Activated CD4-positive, alpha-beta T cell treated with anti-CD3 and anti-CD28 coated beads, Interleukin-2, amount 50 U/mL, for 48 hours (primary cell): ENCODE measurements around the gene DUSP8.
A peak's percentile ranks its signal among the peaks of the same experiment; 100 is the strongest.

Experiments used
- DNase-seq, 2 experiments: peaks; one replicate each; pipeline ENCODE4 v3.0.0-alpha.2; 2020

The DUSP8 gene

DNA sequence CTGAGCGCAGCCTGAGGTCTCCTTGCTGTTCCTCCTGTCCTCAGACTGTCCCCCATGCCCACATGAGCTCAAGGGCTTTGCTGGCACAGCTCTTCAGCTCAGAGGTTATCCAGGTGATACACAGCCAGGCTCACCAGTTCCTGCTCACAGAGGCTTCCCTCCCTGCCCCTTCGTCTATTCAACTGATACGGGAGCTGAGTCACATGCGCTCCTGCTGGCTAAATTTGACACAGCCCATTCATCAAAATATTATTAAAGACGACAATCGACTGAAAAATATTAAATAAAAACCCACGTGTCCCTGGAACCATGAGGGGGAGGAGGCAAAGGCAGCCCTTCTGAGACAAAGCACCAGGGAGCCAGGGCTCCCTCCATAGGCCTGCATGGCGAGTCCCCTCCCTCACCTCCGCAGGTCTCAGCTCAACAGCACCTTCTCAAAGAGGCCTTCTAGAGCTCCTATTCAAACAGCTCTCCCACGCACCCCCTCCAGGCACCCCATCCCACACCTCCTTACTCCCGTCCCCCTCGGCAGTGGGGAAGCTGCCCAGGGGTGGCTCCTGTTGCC lies 40.5 kb downstream of the DUSP8 start:
- DNase-seq = no peak

- no peak for DNase-seq
These were observed 41.2 kb downstream of the DUSP8 start for GRCh38 chr11:1530686-1531448.

DNA sequence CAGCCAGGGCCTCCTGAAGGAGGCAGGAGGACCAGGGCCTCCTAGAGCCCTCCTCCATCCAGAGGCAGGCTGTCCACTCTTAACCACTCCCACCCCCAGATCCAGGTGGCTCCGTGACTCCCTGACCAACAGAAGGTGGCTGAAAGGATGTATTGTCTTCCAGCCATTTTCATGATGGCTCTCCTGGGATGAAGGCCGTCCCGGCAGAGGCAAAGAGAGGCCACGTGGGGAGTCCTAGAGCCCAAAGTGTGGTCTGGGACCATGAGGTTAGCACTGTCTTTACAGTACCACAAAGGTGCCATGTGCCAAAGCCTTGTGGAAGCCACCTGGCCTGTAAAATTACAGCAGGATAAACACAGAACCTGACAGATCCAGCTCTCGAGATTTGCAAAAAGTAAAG lies 42.3 kb downstream of the DUSP8 start:
- no peak for DNase-seq

DNA sequence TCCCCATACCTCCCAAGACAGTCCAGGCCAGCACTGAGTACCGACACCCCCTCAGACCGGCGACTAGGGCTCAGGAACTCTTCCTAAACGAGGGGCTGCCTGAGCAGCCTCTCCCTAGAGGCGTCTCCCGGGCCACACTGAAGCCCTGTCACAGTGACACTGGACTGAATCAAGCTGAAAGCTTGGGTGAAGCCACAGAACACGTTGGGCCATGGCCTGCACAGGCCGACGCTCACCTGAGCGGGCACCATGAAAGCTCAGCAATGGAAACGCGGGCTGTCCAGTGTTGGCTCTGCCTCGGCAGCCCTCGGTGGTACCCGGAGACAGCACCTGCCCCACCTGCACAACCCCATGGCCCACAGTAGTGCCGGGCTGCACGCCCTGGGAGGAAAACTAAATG lies 42.8 kb downstream of the DUSP8 start:
- no peak for DNase-seq

- DNase-seq = no peak
These were observed 43.4 kb downstream of the DUSP8 start for GRCh38 chr11:1528710-1529109.

GRCh38 chr11:1526785-1527184 lies 45.3 kb downstream of the DUSP8 start:
- no peak for DNase-seq

- DNase-seq = no peak
These were observed 48.3 kb downstream of the DUSP8 start for GRCh38 chr11:1523779-1524178.

DNA sequence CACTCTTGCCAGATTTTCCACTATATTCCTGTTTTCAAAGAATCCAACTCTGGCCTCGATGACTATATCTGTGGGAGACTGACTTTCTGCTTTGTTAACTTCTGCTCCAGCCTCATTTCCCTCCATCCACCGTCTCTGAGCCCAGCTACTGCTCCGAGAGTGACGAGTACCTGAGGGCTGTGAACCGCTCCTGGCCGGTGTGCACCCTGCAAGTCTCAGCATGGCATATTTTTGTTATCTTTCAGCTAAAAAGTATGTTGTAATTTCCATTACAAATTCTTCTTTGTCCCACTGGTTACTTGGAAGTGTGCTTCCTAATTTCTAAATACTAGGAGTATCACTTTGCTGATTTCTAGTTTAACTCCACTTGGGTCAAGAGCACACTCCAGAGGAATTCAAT lies 49.0 kb downstream of the DUSP8 start:
- no peak for DNase-seq

- no peak for DNase-seq
These were observed 50.0 kb downstream of the DUSP8 start for GRCh38 chr11:1522081-1522424.

GRCh38 chr11:1521382-1522080 lies 50.5 kb downstream of the DUSP8 start:
- DNase-seq = no peak

DNA sequence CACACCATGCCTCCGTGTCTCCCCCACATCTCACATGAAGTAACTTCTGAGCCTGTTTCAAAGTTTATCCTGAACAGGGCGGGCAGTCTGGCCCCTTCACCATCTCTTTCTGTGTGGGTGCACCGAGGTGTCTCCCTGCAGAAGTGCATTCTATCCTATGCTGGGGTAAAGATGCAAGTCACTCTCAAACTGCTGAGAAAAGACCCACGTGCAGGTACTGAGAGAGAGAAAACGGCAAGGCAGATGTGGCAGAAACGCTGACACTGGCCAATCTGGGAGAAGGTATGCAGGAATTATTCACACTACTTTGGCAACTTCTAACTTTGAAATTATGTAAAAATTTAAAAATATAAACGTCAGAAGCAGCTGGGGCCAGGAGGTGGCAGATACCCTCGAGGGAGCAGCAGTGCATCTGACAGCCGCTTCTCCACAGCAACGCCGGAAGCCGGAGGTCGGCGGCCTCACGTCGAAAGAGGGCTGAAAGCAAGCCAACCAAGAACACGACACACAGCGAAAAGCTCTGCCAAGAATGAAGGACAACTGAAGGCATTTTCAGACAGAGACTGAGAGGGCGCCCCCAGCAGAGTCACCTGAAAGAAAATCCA lies 51.3 kb downstream of the DUSP8 start:
- no peak for DNase-seq

DNA sequence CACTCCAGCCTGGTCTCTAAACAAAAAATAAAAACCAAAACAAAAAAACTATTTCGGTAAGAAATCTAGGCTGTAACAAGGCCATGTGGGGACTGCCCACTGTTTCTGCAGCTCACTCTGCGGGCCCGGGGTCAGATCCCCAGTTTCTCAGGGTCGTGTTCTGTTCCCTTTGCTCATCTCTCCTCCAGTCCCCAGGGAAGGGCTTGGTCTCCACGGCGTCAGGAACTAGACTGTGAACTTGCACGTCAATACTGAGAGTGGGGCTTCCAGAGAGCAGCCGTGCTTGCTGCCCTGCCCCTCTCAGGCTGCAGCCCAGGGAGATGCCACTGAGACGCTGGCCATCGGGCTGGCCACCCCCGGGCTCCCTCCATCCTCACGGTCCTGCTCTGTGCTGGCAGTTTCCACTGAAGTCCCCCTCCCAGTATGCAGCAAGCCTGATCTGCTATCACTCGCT lies 51.8 kb downstream of the DUSP8 start:
- no peak for DNase-seq

DNA sequence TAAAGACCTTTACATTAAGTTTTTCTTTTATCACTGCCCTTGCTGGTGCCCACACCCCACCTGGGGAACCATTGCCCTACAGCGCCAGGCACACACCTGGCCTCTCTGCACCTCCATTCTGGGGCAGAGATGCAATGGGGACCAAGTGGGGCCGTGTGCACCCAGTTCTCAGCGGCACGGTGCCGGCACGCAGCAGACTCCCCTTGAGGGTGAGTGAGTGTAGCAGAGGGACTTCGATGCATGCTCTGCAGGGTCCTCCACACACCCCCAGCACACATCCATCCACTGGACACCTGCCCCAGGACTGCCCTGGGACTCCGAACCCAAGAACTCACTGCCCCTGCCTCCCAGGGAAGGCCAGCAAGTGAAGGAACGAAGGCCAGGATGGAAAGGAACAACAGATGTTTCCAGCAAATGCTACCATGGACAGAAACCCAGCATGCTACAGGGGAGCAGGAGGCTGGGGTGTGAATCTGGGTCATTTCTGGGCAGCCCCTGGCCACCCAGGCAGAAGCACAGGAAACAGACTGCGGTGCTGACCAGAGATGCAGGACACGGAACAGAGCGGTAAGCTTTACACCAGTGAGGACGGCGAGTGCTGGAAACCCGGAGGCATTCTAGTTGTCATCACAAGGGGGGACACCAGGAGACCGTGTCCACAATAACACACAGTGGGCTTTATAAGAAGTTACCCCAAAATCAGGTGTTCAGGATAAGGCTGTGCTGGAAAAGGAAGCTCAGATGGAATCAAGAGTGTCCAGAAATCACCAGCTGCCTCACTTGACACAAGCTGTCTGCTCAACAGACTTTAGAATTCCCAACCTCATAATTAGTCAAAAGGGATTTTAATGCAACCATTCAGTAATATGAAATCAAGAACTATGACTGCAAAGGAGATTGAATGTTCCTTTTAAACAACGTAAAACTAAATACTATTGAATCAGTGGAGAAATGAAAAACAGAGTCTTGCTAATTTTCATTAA lies 52.8 kb downstream of the DUSP8 start:
- no peak for DNase-seq

- DNase-seq = no peak
These were observed 53.8 kb downstream of the DUSP8 start for GRCh38 chr11:1518301-1518700.

- DNase-seq = no peak
These were observed 54.7 kb downstream of the DUSP8 start for GRCh38 chr11:1517117-1518005.

- no peak for DNase-seq
These were observed 55.6 kb downstream of the DUSP8 start for GRCh38 chr11:1516273-1517067.

- DNase-seq = peak; percentile 83 to 84
These were observed 56.7 kb downstream of the DUSP8 start for GRCh38 chr11:1515082-1516060.

GRCh38 chr11:1514336-1515061 lies 57.6 kb downstream of the DUSP8 start:
- no peak for DNase-seq
